Neural cell (in vitro differentiated cells): Measurements from ENCODE around the gene HIP1R.

Experiments
- CTCF ChIP-seq: fragments of 450-650 bp; IDR thresholded peaks from 2 replicates; pipeline ENCODE4 v1.5.1; 2014; ENCODE audit warnings: antibody characterized with exemption, mild to moderate bottlenecking, moderate library complexity; ENCODE audit not compliant: poor library complexity, severe bottlenecking
- MXI1 ChIP-seq: fragments of 450-650 bp; conservative IDR thresholded peaks from 2 replicates; pipeline ENCODE4 v1.6.1; 2014; ENCODE audit warnings: antibody characterized with exemption, mild to moderate bottlenecking; ENCODE audit not compliant: poor library complexity, severe bottlenecking
- POLR2AphosphoS5 ChIP-seq: IDR thresholded peaks from 2 replicates; pipeline ENCODE4 v1.6.1; 2012
- RAD21 ChIP-seq: fragments of 450-650 bp; conservative IDR thresholded peaks from 2 replicates; pipeline ENCODE4 v1.6.1; 2014; ENCODE audit warnings: antibody characterized with exemption, mild to moderate bottlenecking, moderate library complexity

GRCh38 chr12:122909442-122910288 lies 74.4 kb downstream of the HIP1R start:
- TF ChIP-seq CTCF, result no peak
- no peak for TF ChIP-seq POLR2AphosphoS5
- no peak for TF ChIP-seq RAD21
- no peak for TF ChIP-seq MXI1
